Brain microvascular endothelial cell (primary cell): ENCODE results near the gene MFNG.

ENCODE experiments used
- DNase-seq: peaks from one replicate; pipeline ENCODE4 v3.0.0-alpha.2; 2020
- H3K27ac ChIP-seq: fragments of 250-450 bp; sonication (Bioruptor Pico); 2 replicates; pipeline ENCODE4 v1.5.1; 2020; ENCODE audit warnings: mild to moderate bottlenecking, moderate library complexity
- H3K27me3 ChIP-seq: fragments of 250-450 bp; sonication (Bioruptor Pico); replicated peaks from 2 replicates; pipeline ENCODE4 v1.5.1; 2020; ENCODE audit warnings: mild to moderate bottlenecking
- H3K36me3 ChIP-seq: fragments of 250-450 bp; sonication (Bioruptor Pico); replicated peaks from 2 replicates; pipeline ENCODE4 v1.5.1; 2020; ENCODE audit warnings: mild to moderate bottlenecking
- H3K4me3 ChIP-seq: 2 replicates; pipeline ENCODE4 v1.5.1; 2011; ENCODE audit warnings: low read depth, mild to moderate bottlenecking, control low read depth, low read length, moderate library complexity
- in situ Hi-C: cut with HindIII; loops from 2 replicates; pipeline ENCODE4 v1.10.0; 2017; ENCODE audit warnings: low sequenced_read_pairs, low pct_ligation_motif_present
- TF ChIP-seq, protein P1 (sequence below): IDR thresholded peaks from 2 replicates; pipeline ENCODE4 v1.5.1; 2011; ENCODE audit warnings: low read depth, mild to moderate bottlenecking, moderate library complexity, low read length, control low read depth, inconsistent platforms; ENCODE audit errors: missing control alignments

Gene MFNG

GRCh38 chr22:37489983-37490382, 3.8 kb upstream of the MFNG start:
- TF ChIP-seq, protein P1, sequence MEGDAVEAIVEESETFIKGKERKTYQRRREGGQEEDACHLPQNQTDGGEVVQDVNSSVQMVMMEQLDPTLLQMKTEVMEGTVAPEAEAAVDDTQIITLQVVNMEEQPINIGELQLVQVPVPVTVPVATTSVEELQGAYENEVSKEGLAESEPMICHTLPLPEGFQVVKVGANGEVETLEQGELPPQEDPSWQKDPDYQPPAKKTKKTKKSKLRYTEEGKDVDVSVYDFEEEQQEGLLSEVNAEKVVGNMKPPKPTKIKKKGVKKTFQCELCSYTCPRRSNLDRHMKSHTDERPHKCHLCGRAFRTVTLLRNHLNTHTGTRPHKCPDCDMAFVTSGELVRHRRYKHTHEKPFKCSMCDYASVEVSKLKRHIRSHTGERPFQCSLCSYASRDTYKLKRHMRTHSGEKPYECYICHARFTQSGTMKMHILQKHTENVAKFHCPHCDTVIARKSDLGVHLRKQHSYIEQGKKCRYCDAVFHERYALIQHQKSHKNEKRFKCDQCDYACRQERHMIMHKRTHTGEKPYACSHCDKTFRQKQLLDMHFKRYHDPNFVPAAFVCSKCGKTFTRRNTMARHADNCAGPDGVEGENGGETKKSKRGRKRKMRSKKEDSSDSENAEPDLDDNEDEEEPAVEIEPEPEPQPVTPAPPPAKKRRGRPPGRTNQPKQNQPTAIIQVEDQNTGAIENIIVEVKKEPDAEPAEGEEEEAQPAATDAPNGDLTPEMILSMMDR, result no peak
- in situ Hi-C loops, result no loop called here
- H3K27me3 ChIP-seq, result no peaks in the 10 kb centered on the region
- peaks cover 4% of the 10 kb centered on the region for H3K36me3 ChIP-seq
- H3K4me3 ChIP-seq, result no peak overlapping the region
- no peak for DNase-seq
- H3K27ac ChIP-seq, result no peak overlapping the region

- in situ Hi-C loops, result no loop called here
- Histone ChIP-seq H3K27ac (no peak overlapping the region), H3K27me3 (no peaks in the 10 kb centered on the region), H3K36me3 (peaks cover 4% of the 10 kb centered on the region), H3K4me3 (no peak overlapping the region)
- no peak for DNase-seq
- TF ChIP-seq, protein P1, result no peak
Observed at GRCh38 chr22:37488337-37489135, 2.4 kb upstream of the MFNG start.

- peaks cover 4% of the 10 kb centered on the region for H3K36me3 ChIP-seq
- TF ChIP-seq, protein P1, result no peak
- no peak for DNase-seq
- H3K27ac ChIP-seq, result no peak overlapping the region
- H3K27me3 ChIP-seq, result no peaks in the 10 kb centered on the region
- no peak overlapping the region for H3K4me3 ChIP-seq
- in situ Hi-C loops, result no loop called here
Observed at GRCh38 chr22:37487571-37487970, 1.4 kb upstream of the MFNG start.

- Histone ChIP-seq H3K36me3 (peaks cover 4% of the 10 kb centered on the region), H3K27me3 (no peaks in the 10 kb centered on the region), H3K4me3 (no peak overlapping the region), H3K27ac (no peak overlapping the region)
- DNase-seq, result no peak
- in situ Hi-C loops, result no loop called here
- TF ChIP-seq, protein P1, result no peak
Observed at GRCh38 chr22:37487129-37487528, 945 bp upstream of the MFNG start.

GRCh38 chr22:37485395-37486223, 575 bp downstream of the MFNG start:
- Histone ChIP-seq H3K36me3 (peaks cover 4% of the 10 kb centered on the region), H3K27me3 (no peaks in the 10 kb centered on the region), H3K4me3 (no peak overlapping the region), H3K27ac (no peak overlapping the region)
- no peak for DNase-seq
- TF ChIP-seq, protein P1, result no peak
- in situ Hi-C loops, result no loop called here
